Osteocyte (in vitro differentiated cells): ENCODE results near the gene EFL1. TPM values are rescaled to one million over a fixed set of nuclear protein-coding genes. Genes with fewer than 3 reads are reported as not detected.
"Not testable (repeated sequence)": the region's sequence is repeated elsewhere in the genome, so short reads cannot be mapped to it uniquely, and the experiment has no call there.

Source experiments
- DNase-seq: peaks from one replicate; pipeline ENCODE4 v3.0.0; 2021; ENCODE audit warnings: mixed read lengths; ENCODE audit not compliant: unreplicated experiment; ENCODE audit errors: extremely low spot score
- H3K27ac Mint-ChIP-seq: one replicate; pipeline ENCODE4 v1.8.0; 2021; ENCODE audit warnings: mild to moderate bottlenecking, mixed read lengths; ENCODE audit not compliant: unreplicated experiment
- H3K27me3 Mint-ChIP-seq: one replicate; pipeline ENCODE4 v1.8.0; 2021; ENCODE audit warnings: mixed read lengths; ENCODE audit not compliant: unreplicated experiment
- H3K36me3 Mint-ChIP-seq: one replicate; pipeline ENCODE4 v1.8.0; 2021; ENCODE audit warnings: mixed read lengths; ENCODE audit not compliant: unreplicated experiment
- H3K4me1 Mint-ChIP-seq: one replicate; pipeline ENCODE4 v1.8.0; 2021; ENCODE audit warnings: mixed read lengths; ENCODE audit not compliant: unreplicated experiment
- H3K4me3 Mint-ChIP-seq: one replicate; pipeline ENCODE4 v1.8.0; 2021; ENCODE audit warnings: mild to moderate bottlenecking, moderate library complexity, mixed read lengths; ENCODE audit not compliant: unreplicated experiment
- H3K9me3 Mint-ChIP-seq: one replicate; pipeline ENCODE4 v1.8.0; 2021; ENCODE audit warnings: mixed read lengths; ENCODE audit not compliant: unreplicated experiment
- long read RNA-seq: library from polyadenylated mRNA; unstranded; transcript quantifications from one replicate; pipeline ENCODE4 v2.0.0, GENCODE V29; 2021
- total RNA-seq: library from RNA; stranded (reverse); gene quantifications from 2 replicates; pipeline ENCODE4 v1.2.1, GENCODE V29; 2021
- TF ChIP-seq, protein P1 (sequence below): fragments of 200-600 bp; sonication (generic); IDR thresholded peaks from 2 replicates; pipeline ENCODE4 v1.5.0; 2021; ENCODE audit warnings: antibody characterized with exemption, mild to moderate bottlenecking, moderate library complexity

The EFL1 gene
- 15.8 and 17.9 TPM in 2 replicates for total RNA-seq
- long read RNA-seq, transcript EFL1-201 (20 exons, 3,675 nt): major isoform, 74 of 142 reads
- long read RNA-seq, partial matches to known transcripts: 61 of 142 reads
- long read RNA-seq, other reads (novel, unspliced or antisense): 6 of 142 reads

DNA sequence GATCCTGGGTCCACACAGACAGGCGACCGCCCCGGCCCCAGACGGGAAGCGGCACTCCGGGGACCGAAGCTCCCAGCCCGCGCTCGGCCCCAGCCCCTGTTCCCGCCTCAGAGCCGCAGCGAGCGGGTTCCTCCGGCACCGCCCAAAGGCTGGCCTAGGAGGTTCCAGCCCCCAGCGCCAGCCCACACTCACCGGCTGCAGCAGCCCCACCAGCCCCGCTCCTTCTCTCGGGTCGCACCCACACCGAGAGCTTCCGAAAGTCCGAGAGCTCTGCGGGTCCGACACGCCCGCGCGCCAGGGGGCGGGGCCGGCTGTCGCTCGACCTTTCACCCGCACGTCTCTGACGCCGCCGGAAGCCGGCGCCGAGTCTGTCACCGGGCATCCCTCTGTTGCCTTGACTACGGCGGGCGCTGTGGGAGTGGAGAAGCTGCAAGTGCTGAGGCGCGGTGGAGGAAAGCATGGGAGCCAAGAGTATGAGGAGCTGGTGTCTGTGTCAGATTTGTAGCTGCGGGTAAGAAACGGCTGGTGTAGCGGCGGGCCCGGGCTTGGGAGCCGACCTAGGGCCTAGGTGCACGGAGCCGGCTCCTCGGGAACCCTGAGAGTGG, at the start of gene EFL1, which contains the start of gene SAXO2:
TSS of gene EFL1 (minus strand) at position 313 of the 605 bp plus-strand sequence. CDS start 956 bp downstream, outside the sequence.
TSS of gene SAXO2 (plus strand) at position 397 of the 605 bp plus-strand sequence. CDS start at position 459, 62 bp downstream.
- TF ChIP-seq, protein P1, sequence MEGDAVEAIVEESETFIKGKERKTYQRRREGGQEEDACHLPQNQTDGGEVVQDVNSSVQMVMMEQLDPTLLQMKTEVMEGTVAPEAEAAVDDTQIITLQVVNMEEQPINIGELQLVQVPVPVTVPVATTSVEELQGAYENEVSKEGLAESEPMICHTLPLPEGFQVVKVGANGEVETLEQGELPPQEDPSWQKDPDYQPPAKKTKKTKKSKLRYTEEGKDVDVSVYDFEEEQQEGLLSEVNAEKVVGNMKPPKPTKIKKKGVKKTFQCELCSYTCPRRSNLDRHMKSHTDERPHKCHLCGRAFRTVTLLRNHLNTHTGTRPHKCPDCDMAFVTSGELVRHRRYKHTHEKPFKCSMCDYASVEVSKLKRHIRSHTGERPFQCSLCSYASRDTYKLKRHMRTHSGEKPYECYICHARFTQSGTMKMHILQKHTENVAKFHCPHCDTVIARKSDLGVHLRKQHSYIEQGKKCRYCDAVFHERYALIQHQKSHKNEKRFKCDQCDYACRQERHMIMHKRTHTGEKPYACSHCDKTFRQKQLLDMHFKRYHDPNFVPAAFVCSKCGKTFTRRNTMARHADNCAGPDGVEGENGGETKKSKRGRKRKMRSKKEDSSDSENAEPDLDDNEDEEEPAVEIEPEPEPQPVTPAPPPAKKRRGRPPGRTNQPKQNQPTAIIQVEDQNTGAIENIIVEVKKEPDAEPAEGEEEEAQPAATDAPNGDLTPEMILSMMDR: no peak
- Mint-ChIP-seq H3K36me3 (peaks cover 9% of the 10 kb centered on the region), H3K4me3 (peak within 1 kb of the TSS; percentile 94), H3K4me1 (peaks cover 23% of the 10 kb centered on the region), H3K27me3 (no peaks in the 10 kb centered on the region), H3K9me3 (no peaks in the 10 kb centered on the region), H3K27ac (peak within 1 kb of the TSS; percentile 90)
- DNase-seq: peak; percentile 96

DNA sequence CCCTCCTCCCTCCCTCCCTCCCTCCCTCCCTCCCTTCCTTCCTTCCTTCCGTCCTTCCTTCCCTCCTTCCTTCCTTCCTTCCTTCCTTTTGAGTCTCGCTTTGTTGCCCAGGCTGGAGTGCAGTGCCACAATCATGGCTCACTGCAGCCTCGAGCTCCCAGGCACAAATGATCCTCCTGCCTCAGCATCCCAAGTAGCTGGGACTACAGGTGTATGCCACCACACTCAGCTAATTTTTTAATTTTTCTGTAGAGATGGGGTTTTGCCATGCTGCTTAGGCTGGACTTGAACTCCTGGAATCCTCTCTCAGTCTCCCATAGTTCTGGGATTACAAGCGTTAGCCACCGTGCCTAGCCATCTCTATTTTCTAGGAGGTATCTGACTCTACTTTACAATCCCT, 48.8 kb upstream of the EFL1 start:
- not testable (repeated sequence) for H3K9me3 Mint-ChIP-seq, H3K4me1 Mint-ChIP-seq, H3K36me3 Mint-ChIP-seq, H3K27ac Mint-ChIP-seq, H3K4me3 Mint-ChIP-seq
- peak; percentile 11 for DNase-seq
- peaks cover 14% of the 10 kb centered on the region for H3K27me3 Mint-ChIP-seq

DNA sequence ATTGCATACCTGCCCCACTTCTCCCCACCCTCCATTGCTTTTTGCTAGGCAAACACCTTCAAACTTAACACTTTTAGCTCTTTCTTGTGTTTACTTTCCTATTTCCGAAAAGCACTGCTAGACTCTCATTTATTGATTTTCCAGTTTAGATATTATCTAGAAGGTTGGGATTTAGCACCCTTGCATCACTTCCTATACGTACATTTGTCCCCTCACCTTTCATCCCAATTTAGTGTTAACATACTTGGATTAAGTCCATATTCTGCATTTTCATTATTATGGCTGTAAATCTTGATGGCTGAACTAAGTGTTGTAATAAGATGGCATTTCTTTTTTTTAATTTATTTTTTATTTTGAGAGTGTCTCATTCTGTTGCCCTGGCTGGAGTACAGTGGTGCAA, 47.3 kb upstream of the EFL1 start:
- Mint-ChIP-seq H3K9me3 (peaks cover 9% of the 10 kb centered on the region), H3K27ac (no peak overlapping the region), H3K4me1 (no peaks in the 10 kb centered on the region), H3K36me3 (peaks cover 3% of the 10 kb centered on the region), H3K27me3 (peaks cover 14% of the 10 kb centered on the region), H3K4me3 (no peak overlapping the region)
- DNase-seq: no peak
- TF ChIP-seq, protein P1: no peak

DNA sequence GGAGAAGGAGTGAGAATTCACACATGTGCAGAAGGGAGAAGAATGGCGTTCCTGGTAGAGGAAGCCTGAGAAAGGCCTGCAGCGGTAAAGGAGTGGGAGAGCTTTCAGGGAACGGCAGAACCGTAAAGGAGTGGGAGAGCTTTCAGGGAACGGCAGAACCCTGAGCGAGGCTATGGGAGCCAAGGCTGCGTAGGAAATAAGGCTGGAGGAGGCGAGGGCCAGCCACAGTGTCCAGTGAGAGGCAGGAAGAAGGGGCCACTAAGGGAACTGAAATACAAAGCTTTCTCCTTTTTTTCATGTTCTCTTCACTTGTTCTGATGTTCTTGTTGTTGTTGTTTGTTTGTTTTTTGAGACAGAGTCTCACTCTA, 45.2 kb upstream of the EFL1 start:
- Mint-ChIP-seq H3K4me1 (no peaks in the 10 kb centered on the region), H3K36me3 (peaks cover 3% of the 10 kb centered on the region)

DNA sequence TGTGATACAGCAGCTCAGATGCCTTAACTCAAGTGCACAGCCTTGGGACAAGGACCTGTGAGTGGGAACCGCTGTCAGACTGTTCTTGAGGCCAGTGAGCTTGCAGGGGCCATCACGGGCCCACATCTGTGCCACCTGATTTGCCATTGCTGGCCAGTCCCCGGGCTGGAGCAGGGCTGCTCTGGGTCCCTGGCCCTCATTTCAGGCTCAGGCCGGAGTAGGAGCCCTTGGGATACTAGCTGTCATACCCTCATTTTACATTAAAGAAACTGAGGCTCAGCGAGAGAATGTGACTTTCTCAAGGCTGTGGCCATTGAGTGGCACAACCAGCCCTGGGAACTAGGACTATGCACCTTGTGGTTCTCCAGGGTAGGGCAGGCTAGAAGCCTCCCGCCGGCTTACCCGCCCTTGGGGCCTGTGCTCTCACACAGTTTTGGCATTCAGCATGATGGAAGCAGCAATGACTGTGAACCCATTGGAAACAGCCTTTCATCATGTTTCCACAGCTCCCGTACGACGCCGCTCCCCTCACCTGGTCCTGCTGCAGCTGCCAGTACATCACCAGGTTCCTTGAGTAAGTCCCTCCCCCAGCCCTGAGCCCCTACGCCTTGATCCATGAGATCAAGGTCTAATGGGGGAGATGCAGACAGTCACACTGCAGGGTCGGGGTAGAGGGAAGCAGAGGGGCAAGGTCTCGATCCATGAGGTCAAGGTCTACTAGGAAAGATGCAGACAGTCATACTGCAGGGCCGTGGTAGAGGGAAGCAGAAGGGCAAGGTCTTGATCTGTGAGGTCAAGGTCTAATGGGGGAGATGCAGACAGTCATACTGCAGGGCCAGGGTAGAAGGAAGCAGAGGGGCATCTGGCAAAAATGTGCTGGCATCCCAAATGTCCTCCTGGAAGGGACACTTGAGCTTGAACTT, 44.5 kb upstream of the EFL1 start:
- TF ChIP-seq, protein P1: no peak
- DNase-seq: peak; percentile 76
- Mint-ChIP-seq H3K4me1 (no peaks in the 10 kb centered on the region), H3K27me3 (peaks cover 14% of the 10 kb centered on the region), H3K27ac (no peak overlapping the region), H3K36me3 (peaks cover 3% of the 10 kb centered on the region), H3K4me3 (no peak overlapping the region), H3K9me3 (peaks cover 9% of the 10 kb centered on the region)

More for the DNA sequence above, 45.2 kb upstream of the EFL1 start:
- no peak overlapping the region for H3K27ac Mint-ChIP-seq
- TF ChIP-seq, protein P1: no peak
- no peak overlapping the region for H3K4me3 Mint-ChIP-seq
- H3K9me3 Mint-ChIP-seq: peaks cover 9% of the 10 kb centered on the region
- DNase-seq: peak; percentile 51
- H3K27me3 Mint-ChIP-seq: peaks cover 14% of the 10 kb centered on the region
